Globus pallidus (tissue), 1 donor: ENCODE results near the gene YIPF5.

Experiments
- DNase-seq: peaks from one replicate; pipeline ENCODE4 v3.0.0-alpha.2; 2015; ENCODE audit warnings: low spot score

Gene YIPF5

DNA sequence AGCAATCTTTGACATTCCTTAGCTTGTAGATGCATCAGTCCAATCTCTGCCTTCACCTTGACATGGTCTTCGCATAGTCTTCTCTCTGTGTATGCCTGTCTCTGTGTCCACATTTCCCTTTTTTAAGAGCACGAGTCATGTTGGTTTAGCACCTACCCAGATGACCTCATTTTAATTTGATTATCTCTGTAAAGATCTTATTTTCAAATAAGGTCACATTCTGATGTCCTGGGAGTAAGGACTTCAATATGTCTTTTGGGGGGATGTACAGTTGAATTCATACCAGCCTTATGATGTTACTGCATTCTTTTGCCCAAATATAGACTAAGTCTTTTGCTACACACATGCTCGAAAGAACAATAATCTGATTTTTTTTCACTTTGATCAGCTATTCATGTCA lies 7.1 kb upstream of the YIPF5 start:
- no peak for DNase-seq

DNA sequence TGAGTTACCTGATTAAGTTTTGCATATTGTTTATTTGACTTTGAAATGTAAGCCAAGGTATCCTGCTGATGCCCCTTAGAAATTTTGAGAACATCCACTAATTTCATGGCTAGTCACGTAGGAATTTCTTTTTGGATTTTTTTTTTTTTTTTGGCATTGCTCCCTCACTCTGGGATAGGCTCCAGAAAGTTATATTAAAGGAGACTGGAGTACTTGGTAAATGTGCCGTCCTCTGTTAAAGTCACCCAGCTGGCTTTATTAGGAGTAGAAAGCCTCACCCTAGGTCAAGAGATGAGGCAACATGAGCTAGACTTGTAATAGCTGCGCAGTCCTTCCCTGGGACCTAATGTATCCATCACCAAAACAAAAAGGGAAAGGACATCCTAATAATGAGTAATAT lies 3.3 kb upstream of the YIPF5 start:
- DNase-seq, result no peak

DNA sequence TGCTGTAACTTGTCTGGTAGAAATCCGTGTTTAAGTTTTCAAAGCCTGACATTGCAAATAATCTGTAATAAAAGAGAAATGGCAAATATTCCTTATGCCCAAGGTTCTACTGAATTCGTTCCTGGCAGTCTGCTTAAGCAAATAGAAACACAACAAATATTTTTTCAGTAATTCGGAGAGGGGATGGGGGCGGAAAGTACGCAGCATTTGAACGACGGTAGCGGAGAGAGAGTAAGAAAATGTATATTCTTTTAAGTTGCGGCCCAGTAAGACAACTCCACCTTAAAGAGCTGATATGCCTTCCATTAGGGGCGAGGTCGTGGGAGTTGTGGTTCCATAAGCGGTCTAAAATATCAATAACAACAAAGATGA lies 569 bp downstream of the YIPF5 start:
- peak; percentile 7 for DNase-seq

DNA sequence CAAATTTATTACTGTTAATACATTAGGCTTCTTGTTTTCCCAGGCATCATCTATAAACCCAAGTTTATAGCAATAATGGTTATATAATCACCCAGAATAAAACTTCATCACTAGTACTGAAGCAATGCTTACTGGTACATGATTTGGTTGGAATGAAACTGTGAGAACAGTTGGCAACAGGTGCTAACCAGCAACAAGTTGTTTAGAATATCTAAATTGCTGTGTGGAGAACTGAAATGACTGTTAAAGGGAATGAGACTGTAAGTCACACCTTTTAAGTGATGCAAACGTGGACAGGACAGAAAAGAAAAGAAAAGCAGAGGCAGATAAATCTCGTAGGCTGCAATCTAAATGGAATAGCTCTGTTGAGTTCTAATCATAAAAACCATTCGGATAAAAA lies 2.5 kb downstream of the YIPF5 start:
- DNase-seq, result no peak

DNA sequence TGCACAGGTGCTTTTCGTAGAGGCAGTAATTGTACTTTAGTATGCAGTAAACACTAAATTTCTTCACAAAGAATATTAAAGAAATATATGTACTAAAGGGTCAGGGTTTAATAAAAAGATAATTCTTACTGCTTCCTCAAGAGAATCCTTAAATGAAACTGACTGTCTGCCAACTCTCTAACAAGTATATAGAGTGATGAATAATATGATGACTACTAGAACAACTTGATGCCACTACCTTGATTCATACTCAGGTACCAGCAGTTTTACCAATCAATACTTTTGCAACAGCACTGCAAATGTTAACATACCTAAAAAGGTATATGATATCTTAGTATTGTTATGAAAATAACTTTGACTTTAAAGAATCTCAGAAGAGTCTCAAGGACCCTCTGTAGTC lies 3.8 kb downstream of the YIPF5 start:
- no peak for DNase-seq

DNA sequence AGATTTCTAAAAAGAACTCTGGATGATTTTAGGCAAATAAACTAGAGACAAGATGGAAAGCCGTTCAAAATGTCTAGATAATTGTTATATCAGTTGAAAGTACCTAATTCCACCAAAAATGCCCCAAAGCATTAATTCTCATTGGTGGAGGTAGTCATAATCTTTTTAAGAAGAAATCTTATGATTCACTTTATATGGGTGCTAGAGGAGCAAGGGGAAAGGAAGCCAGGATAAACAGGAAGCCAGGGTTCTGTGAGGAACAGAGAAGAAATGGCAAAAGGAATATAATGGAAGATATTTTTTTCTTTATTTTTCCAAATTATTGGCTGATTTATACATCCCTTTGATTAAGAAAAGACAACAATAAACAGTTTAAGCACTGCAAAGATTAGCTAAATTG lies 7.8 kb downstream of the YIPF5 start:
- DNase-seq, result no peak

DNA sequence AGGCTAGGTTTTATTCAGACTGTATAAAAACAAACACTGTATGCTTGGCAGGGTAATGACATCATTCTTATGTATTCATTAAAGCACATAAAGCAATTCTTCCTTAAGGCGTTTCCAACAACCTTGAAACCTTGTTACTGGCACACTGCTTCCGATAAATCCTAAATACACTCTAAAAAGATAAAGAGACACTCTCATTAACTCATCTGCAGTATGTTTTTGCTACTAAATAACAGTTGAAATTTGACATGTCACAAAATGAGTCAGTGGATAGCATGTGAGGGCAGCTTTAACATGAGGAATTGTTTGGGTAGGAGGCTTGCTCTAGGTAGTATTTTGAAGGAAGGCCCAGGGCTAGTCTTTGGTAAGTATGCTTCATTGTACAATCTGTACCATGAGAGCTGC lies 13.7 kb downstream of the YIPF5 start:
- DNase-seq, result no peak

DNA sequence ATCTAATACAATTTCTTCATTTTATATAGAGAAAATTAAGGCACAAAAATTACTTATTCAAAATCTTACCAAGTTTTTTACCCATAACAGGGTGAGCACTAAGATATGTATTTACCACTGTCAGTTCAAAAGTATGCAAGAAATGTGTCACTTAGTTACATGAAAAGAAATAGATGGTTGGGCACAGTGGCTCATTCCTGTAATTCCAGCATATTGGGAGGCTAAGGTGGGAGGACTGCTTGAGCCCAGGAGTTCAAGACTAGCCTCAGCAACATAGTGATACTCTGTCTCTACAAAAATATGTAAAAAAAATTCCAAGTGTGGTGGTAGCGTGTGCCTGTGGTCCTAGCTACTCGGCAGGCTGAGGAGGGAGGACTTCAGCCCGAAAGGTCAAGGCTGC lies 19.4 kb downstream of the YIPF5 start:
- no peak for DNase-seq

DNA sequence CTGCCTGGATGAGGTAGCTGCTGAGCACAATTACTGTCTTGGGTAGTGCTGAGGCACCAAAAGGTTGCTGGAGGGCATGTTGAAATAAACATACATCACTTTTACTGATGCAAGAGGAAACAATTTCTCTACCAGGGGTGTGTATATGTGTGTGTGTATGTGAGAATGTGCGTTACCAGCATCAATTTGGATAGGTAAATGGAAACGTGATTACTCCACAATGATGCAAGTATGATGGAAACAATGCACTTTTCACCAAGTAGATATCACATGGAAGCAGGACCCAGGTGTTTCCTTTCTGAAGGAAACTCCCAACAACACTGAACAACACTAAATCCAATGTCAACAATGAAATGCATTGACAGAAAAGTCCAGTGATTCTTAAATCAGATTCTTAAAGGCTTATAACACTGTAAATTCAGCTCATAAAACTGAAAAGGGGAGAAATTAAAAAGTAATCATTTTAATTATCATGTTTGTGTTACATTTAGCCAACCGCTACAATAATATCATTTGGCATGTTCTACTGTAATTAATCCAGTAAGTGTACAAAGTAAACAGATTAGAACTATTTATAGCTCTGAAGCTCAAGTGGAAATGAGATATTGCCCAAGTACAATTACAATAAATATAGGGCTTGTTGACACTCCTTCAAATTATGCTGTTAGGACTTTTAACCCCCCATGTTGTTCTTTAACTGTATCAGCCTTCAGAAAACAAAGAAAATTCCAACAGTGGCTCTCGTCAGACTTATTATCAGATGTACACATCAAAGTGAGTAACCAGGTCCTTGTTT lies 25.3 kb downstream of the YIPF5 start:
- DNase-seq, result no peak

DNA sequence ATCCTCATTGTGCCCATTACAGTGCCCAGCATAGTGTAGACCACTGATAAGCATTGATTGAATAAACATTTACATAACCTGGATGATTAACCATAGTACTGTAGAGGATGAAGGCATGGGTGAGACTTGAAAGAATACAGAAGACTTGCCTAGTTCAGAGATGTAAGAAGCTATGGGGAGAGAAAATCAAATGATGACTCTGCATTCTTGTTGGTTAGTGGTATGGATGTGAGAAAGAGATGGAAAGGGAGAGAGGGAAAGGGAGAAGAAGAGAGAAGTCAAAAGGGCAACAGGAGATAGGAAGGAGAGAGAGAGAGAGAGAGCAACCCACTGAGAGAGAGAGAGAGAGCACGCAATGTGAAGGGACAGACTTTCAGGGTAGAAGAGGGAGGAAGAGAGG lies 26.8 kb downstream of the YIPF5 start:
- DNase-seq, result no peak

DNA sequence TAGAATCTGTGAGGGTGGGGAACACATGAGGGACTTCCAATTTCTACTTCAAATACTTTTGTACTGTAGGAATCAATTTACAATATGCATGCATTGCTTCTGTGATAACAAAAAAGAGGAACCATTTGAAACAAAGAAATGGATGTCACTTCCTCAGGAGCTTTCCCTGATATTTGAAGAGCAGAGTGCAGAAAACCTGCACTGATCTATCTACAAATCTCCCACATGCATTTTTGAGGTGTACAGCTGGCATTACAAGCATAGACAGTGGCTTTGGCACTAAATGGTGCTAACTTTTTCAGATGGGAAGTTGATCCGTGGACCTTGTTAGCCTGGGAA lies 27.7 kb downstream of the YIPF5 start:
- no peak for DNase-seq

DNA sequence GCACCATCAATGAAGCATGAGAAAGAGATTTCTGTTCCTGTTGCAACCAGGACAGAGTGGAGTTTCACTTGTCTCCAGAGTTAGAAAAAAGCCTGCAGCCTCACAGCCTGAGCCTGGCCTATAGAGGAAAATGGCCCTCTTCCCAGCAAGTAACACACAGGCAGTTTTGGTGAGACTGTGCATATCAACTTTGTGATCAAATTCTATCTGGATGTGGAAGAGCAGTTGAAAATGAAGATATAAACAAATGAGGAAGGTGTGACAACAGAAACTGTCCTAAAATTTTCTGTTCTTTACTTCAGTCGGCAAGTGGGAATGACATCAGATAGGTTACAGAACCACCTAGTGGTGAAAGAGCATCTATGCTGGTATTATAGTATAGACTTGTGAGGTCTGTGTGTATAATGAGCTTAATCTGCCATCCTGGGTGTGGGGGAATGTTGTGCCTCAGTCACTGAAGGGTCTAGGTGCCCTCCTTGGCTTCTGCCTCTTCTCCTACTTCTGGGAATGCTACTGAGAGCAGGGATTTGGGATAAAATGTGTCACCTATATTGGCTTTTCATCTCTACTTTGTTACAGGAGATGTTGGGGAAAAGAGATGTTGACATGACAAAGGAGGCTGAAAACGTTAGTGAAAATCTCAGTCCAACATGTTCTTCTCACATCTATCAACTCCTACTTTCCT lies 28.2 kb downstream of the YIPF5 start:
- DNase-seq, result peak; percentile 23

DNA sequence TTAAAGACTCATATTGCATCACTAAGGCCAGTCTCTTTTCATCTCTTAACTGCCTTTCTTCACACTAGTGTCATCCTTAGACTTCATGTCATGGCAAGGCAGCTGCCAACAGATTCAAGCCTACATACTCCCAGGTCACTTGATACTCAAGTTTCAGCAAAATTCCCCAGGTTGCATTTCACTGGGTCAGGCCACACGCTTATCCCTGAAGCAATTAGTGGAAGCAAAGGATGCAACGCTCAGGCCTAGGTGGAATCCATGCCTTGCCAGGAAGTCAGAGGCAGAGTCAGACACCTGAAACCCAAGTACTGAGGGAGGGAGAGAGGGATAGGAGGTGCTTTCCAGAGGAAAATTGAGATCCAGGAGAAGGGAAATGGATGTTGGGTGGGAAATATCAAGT lies 28.9 kb downstream of the YIPF5 start:
- no peak for DNase-seq

DNA sequence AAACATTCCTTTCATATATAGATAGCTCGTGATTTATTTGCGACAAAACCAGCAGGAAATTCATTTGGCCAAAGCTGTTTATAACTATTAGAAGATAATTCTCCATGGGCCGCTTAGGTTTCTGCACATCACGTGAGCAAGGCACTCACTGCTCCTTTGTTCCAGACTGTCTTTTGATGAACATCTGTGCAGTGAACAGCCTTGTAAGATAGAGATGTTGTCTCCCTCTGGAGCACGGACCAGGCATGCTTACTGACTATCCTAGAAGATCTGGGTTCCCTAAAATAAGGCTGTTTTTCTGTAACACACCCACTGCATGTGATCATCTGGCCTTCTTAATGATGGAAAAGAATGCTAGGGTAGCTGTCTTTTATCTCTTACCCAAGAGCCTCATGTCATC lies 30.9 kb downstream of the YIPF5 start:
- DNase-seq, result peak; percentile 47

DNA sequence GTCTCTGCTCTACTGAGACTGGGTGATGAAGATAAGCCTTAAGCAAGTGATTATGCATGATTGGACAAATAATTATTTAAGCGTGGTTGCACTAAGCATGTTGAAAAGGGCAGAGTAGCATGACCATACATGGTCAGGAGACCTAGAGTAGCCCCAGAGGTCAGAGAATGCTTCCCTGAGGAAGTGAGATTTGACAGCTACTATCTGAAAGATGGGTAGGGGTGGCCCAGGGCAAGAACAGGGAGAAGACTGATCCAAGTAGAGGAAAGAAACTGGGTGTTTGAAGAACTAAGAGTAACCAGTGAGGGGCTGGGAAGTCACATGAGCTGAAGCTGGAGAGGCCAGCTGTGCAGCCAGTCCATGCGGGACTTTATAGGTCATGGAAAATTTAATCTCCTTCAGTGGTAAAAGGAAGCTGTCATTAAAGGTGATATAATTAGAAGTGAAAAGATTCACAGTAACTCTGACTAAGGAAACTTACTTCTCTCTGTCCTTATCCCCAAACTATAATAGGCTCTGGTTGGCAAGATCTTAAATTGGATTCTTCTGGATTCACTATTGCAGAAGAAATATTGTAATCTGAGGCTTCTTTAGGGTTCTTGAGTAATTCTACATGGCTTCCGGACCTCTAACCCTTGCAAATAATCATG lies 35.2 kb downstream of the YIPF5 start:
- no peak for DNase-seq

DNA sequence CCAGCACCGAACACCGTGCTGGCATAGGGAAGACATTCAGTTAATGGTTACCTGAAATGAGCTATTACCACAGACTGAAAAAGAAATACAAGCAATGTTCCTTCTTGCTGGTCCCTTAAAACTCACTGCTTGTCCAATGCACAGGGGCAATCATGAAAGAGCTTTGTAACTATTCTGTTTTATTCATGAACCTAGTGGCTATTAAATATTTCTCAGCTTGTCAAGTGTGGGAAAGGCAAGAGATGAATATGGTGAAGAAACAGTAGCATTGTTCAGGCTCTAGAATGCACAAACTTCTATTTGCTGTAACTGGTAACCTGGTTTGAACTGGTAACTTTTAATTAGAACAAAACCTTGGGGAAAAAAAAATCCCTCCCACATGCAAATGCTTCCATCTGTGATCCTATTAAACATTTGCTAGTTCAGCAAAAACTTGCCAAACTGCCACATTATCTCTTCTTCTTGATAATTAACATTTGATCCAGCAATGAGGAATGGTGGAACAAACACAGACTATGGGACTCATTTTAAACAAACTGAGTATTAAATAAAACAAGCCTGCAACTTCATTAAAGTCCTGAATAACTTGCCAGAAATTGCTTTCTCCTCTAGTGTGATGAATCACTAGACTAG lies 36.1 kb downstream of the YIPF5 start:
- no peak for DNase-seq

DNA sequence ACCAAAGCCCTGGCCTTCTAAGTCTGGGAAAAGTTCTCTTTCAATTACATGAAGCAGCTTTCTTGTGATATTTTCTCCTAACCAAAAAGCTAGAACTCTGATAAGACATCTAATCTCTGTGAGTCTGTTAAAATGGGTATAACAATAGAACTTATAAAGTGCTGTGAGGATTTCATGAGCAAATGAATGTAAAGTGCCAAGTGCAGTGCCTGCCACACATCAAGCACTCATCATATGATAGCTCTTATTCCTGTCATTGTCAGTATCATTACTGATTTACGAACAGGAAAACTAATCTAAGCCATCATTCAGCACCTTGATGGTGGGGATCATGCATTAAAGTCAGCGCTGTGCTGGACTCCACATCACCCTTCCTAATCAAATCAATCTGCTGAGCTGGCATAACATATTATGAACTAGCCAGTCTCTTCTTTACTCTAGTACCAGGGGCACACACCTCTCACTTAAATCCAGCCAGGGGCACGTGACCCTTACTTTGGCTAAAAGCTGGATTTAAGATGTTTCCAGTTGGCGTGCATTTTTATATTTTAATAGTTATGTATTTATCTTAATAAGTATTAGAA lies 37.3 kb downstream of the YIPF5 start:
- DNase-seq, result no peak

DNA sequence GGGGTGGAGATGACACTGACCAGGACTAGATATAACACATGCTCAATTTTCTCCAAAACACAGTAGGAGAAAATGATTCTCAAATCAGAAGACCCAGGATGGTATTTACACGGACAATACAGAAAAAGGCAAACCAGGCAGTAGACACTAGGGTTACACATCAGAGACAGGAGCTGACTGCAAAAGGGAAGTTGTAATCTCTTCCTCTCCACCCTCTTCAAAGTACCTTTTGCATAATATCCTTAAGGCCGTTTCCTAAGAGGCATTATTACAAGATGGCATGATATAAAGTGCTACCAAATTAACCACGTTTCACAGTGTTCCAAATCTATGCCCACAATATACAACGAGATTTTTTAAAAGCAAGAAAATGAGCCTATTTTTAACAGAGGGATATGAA lies 39.2 kb downstream of the YIPF5 start:
- DNase-seq, result no peak

DNA sequence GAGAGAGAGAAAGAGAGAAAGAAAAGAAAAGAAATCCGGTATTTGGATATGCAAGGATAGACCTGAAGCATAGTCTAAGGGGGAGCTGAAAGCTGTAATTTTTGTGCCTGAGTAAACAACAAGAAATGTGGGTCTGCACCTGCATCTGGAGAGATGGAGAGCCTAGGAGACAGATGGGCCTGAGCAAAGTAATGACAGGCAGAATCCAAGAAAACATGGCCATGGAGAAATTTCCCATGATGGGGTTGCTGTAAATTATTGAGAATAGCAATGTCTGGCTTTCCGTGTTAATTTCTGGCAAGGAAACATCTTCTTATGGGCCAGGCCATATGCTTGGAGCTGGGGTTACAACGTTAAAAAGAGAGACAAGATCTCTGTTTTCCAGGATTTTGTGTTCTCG lies 40.2 kb downstream of the YIPF5 start:
- no peak for DNase-seq

DNA sequence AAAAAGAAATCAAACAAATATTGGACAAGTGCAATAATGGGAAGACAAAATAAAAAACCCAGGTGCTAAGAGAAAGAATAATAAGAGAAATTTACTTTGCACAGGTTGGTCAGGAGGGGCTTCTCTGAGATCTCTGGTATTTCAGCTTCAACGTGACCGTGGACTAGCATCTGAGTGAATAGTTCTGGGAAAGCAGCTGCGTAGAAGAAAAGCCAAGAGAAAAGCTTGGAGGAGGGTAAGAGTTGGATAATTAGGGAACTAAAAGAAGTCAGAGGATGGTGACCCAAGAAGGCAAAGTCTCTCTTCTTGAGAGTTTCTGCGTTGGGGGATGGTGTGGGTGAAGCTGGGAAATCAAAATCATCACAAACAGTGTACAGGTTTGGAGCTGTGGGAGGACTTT lies 41.6 kb downstream of the YIPF5 start:
- no peak for DNase-seq

DNA sequence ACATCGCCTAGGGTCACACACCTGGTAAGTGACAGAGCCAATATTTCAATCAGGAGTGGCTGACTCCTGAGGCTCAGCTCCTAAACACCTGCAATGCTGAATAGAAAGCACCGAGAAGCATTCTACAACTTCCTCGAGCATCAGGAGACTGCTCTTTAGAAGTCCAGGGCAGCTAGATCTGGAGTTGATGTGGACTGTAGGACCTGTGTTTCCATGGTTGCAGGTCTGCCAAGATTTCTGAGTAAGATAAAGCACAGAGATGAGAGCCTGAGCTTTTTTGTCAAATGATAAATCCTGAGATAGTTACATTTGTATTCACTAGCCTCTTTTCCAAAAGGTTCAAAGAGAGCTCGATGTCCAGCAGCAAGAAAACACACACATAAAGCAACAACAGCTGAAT lies 43.8 kb downstream of the YIPF5 start:
- DNase-seq, result no peak

DNA sequence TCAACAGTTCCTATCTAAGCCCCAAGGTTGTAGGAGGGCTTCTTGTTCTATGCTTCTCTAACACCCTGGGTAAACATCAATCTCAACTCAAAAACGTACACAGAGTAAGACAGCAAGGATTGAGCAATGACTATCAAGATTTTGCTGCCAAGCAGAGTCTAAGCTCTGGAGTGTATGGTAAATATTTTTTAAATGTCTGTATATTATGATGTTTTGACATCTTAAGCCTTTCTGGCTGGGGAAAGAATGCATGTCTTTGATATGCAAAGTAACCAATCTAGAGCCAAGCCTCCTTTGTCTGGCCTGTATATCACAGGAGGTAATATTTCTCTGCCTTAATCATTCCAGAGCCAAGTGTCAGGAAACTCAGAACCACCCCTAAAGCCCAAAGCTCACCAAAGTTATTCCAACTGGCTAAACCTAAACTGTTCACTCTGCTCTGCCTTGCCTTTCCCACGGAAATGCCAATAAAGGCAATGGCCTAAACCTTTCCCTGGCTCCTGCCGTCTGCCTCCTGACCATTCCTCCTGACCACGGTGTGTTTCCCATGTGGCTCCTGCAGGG lies 45.2 kb downstream of the YIPF5 start:
- no peak for DNase-seq
